NCI-H748 treated with DMSO at 0.1 percent for 48 hours (cell line): ENCODE data around the gene ARHGAP42.

Experiments used
- DNase-seq: peaks from one replicate; lab custom pipeline; 2025; lab: John Stamatoyannopoulos, UW

The ARHGAP42 gene

DNA sequence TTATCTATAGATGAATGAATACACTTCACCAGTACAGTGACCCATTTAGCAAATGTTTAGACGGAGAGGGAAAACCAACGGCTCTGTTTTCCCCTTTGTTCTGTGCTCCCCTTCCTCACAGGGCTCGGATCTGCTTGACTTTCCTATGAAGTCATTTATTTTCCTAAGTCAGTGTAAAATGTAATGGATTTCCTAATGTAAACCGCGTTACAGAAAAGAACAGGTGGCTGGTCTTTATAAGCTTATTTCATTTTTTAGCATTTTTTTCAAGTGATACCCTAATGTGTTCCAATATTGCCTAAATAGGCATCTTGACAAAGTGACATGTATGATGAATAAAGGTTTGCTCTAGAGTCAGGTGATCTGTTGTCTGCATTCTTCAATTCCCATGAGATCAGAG, 235.0 kb downstream of the ARHGAP42 start:
- no peak for DNase-seq

DNA sequence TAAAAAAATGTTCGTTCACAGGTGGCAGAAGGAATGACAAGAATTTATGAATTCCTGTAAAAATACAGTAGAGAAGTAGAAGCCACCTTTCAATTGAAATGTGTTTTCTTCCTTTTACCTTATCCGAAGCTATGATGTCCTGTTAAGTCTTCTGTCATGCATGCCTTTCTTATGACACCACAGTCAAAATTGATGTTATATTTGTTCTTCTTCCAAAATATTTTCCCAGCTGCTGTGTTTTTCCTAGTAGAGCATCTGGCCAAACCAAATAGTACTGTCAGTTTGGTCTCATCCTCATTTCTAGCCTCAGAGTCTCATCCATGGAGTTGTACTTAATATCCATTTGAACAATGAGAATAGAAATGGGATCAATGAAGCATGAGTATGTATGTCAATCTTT, 236.5 kb downstream of the ARHGAP42 start:
- DNase-seq, result no peak

DNA sequence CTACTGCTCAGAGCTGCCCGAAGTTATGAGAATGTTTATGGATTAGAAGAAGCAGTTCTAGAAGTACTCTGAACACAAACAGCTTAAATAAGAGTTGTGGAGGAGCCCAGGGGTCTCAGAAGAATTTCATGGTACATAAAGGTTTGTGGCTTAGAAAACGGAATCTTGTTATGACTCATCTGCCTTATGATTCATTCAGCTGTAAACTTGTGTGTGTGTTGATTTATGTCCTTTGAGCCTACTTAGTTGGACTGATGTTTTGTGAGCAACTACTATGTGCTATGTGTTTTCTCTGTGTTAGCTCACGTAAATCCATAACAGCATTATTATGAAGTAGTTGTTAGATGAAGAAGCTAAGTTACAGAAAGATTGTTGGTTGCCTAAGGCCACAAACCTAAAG, 238.8 kb downstream of the ARHGAP42 start:
- no peak for DNase-seq

DNA sequence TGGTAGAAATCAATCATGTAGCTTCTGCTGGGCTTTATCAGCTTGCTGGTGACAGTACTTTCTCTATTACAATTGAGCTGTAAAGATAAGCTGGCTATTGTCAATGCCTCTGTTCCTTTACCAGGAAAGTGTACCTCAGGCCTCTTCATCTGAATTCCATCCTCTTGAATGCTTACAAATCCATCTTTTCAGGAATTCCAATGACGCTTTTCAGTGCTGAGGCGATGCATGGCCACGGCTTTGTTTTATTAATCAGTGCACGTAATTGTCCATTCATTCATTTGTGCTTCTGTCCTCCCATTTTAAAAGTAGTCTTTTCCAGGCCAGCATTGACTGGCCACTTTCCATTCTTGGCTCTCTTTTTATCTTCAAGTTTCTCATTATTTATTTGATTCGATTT, 240.5 kb downstream of the ARHGAP42 start:
- DNase-seq, result no peak

DNA sequence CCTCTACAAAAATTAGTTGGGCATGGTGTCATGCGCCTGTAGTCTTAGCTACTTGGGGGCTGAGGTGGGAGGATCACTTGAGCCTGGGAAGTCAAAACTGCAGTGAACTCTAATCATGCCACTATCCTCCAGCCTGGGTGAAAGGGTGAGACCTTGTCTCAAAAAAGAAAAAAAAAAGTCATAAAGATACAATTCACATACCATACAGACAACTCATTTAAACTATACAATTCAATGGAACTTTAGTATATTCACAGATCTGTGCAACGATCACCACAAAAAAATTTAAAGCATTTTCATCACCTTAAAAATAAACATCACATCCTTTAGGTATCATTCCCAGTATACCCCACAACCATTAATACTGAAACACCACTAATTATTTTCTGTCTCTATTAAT, 241.3 kb downstream of the ARHGAP42 start:
- no peak for DNase-seq

DNA sequence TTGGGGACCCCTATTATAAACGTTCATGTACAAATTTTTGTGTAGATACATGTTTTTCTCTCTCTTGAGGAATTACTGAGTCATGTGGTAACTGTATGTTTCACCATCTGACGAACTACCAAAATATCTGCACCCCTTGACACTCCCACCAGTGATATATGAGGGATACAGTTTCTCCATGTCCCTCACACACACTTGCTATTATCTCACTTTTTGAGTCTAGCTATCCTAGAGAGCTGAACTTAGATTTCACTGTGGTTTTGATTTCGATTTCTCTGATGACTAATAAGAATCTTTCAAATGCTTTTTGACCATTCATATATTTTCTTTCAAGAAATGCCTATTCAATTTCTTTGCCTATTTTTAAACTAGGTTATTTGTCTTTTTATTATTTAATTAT, 242.3 kb downstream of the ARHGAP42 start:
- no peak for DNase-seq

DNA sequence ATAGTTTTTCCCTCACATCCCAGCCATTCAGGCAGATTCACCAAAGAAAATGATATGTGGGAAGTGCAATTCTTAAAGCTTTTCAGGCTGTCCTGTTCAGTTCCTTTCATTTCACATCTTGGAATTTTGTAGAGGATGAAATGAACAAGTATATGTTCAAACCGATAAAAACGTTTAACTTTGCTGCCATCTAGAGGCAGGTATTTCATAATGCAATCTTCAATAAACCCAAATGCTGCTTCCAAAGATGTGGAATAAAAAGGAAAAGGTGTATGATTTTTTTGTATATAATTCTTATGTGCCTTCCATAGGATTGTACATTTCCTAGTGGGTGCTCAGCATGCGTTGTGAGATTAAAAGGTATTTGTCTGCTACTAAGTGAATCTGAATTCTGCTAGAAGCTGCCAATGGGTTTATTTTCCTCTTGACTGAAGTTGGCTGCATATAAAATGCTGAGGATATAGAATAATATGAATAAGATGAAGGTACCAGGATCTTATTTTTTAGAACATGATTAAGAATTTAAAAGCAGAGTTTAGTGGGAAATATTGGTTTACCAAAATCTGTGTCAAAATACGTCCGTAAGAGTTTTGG, 243.2 kb downstream of the ARHGAP42 start:
- DNase-seq, result peak; percentile 16

DNA sequence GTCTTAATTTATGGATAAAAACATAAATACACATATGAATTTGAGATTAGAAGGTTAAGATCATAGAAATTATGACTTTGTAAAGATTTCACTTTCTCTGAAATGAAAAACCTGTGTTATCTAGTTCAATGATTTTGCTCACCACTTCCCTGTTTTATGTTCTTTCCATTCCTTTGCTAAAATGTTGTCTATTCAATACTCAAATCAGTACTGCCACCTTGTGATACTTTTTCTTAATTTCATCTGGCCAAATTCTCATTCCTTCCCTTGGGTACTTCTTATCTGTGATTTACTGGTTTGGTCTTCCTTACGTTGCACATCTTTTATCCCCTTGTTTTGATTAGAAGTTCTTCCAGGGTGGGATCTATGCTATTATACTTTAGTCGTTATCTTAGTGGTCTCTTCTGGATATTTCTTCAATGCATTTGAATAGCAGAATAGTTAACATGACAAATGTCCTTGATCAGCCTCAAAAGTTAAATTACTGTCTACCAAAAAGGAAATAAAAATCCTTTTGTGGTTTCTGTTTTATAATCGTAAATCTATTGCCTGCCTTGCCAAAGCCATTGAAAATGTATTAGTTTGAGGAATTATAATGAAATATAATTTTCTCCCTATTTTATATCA, 245.5 kb downstream of the ARHGAP42 start:
- DNase-seq, result peak; percentile 9

DNA sequence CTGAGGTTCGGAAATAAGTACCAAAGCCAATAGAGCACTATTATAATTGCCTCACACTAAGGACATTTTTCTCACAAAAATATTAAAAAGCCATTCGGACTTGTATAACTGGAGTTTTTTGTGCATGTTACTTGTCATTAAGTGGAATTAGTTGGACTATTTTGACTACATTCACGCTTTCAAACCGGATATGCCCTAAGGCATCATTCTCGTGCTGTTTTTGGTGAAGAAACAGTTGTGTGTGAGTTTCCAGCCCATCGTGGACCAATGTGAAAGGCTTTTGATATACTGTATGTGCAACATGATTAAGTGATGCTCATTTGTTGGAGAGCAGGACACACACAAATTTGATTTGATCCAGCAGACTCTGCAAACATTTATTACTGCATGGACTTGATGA, 249.7 kb downstream of the ARHGAP42 start:
- DNase-seq, result no peak

DNA sequence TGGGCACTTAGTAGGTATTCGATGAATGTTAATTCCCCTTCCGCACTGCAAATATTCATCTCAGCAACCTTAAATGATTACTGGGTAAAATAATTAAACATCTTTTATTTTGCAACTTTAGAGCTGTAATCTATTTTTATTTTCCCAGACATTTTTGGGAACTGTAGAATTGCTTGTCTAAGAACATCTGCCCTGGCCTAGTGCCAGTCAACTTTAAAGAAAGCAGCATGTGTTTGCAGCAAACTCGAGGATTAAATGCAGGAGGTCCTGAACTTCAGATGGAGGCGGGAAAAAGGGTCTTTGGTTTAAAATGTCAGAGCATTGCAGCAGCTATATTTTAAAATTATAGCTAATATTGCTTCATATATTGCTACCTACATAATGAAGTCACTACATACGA, 252.5 kb downstream of the ARHGAP42 start:
- DNase-seq, result no peak

DNA sequence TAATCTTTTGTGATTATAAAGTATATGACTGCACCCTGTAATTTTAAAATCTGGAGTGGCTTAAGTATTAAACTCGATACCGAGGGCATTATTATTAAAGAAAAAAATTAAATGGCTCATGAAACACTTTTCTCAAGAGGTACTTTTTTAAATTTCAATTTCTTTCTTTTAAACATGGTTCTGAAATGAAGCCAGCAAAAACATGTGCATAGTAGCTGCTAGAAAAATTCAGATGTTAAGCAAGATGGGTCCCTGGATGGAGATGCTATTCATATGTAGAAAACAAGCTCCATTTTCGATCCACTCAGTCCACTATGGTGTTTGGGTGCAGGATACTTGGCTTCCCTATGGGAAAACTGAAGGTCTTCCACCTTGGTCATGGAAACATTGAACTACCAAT, 253.0 kb downstream of the ARHGAP42 start:
- DNase-seq, result no peak

DNA sequence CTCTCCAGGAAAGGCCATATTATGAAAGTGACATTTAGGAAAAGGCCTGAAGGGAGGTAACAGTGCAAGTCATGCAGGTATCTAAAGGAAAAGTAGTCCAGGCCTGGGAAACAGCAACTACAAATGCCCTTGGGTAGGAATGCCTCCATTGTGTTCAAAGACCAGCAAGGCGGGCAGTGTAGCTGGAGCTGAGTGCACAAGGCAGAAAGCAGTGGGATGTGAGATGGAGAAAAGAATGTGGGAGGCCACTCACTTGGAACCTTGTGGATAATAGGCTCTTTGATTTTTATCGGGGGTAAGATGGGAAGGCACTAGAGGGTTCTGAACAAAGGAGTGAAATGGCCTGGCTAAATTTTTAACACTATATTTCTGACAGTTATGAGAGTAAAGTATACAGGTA, 253.9 kb downstream of the ARHGAP42 start:
- DNase-seq, result no peak

DNA sequence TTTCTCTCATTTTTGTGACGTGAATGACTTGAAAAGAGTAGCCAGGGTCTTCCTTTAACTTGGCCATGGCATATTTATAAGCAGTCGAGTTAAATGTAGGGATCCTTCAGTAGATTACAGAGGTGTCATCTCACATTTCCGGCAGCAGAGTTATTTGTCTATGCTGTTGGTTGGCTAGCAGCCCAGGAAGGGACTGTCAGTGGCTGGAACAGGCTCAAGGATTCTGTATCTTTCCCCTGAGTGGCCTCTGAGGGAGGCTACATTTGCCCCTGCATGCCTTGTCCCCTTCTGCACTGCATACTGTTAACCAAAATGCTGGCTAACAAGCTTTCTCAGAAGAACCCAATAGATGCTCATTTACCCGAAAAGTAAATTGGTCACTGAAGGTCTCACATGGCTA, 254.9 kb downstream of the ARHGAP42 start:
- no peak for DNase-seq

DNA sequence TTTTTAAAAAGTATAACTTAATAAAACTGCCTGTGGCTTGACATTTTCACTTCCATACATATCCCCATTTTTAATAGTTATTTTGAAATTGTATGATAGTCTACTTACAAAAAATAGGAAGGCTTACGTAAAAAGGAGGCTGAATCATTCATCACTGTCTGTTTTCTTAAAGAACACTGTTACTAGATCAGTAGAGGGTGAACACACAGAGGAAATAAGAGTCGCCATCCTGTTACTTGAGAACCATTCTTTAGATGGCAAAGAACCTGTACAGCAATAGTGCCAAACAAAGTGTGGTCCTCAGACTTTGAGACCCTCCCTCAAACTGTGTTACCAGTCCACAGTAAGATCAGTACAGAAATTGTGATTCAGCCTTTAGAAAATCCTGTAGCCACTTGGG, 261.8 kb downstream of the ARHGAP42 start:
- no peak for DNase-seq

DNA sequence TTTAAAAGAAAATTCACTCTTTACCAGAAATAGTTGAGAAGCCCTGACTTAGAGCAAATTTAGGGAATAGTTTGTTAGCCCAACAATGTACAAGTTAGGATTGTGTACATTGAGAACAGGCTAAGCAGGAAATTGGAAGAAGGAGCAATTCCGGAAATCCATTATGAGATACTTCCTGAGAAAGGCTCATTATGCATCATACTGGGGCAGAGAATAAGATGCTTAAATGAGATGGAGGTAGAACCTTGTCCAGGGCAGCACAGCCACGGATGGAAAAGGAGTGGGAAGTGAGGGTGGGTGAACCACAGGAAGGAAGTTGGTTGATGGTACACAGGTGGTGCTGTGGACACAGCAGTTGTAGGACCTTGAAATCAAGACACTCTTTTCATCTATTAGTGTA, 262.4 kb downstream of the ARHGAP42 start:
- no peak for DNase-seq

DNA sequence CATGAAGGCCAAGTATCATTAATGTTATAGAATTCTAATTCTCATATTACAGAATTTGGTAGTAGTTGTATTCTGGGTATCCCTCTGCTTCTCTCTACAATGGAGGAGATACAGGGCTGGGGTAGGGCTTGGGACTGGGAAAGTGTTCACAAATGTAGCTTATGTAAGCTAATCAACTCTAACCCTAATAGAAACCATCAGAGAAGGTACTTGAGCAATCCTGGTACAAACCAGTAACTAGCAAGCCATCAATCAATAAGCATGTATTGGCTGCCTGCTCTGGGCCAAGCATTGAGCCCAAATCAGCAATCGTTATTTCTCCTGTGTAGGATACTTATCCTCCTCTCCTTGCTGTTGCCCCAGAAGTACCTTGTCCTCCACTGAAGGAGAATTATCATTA, 268.2 kb downstream of the ARHGAP42 start:
- no peak for DNase-seq

DNA sequence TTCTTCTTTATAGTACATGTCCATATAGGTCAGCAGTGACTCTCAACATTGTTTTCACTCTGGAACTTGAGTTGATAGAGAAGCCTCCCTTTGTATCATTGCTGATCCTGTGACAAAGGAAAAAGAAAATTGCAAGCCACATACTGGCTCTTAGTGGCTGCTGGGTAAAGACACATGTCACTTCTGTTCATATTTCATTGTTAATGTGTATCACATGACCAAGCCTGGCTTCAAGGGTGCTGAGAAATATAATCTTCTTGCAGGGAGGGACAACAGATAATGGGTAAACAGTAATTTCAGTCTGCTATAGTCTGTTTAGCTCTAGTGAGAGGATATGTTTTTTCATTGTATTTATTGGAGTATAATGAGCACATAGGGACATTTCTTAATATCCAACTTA, 269.3 kb downstream of the ARHGAP42 start:
- DNase-seq, result no peak

DNA sequence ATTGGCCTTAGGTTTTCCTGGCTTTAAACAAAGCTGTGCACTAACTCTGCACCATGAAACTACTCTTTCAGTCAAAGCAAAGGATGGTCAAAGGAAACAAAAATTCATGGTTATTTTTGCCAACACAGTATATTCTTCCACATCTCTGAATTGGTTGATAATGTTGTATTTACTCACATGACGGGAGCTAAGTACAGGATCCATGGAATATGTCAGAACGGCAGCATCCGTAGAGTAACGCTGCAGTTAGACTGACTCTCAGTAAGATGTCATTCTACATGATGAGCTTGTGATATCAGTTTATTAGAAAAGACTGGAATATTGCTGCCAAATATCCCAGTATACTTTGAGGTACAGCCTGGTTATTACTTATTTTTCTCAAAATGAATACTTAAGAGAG, 270.4 kb downstream of the ARHGAP42 start:
- DNase-seq, result no peak

DNA sequence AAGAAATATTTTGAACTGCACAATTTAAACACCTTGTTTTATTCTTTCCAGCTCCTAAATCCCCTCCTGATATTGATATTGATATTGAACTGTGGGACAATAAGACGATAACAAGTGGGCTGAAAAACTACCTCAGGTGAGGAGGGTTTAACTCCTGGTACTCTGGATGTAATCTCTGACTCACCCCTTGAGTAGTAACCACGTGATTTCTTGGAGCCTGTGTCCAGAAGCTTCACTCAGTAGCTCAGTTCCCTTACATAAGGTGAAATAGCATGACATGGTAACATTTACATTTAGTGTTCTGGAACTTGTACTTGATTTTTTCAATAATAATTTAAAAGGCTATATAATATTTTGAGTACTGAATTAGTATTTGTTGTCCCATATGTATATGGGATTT, 274.5 kb downstream of the ARHGAP42 start:
- no peak for DNase-seq

DNA sequence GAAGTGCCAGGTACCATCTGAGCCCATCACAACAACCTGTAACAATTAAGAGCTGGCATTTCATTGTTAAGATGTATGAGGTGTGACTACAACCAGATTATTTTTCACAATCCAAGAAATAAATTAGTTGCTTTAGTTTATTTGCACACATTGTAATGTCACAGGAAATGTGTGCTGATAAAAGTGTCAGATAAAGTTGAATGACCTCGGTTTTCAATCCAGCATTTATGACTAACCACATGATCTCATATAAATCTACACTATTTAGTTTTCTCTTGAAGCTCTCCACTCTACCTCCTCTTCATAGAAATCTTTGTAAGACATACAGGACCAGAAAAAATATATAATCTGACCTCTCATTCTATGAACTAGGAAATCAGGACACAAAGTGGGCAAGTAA, 276.3 kb downstream of the ARHGAP42 start:
- DNase-seq, result no peak

DNA sequence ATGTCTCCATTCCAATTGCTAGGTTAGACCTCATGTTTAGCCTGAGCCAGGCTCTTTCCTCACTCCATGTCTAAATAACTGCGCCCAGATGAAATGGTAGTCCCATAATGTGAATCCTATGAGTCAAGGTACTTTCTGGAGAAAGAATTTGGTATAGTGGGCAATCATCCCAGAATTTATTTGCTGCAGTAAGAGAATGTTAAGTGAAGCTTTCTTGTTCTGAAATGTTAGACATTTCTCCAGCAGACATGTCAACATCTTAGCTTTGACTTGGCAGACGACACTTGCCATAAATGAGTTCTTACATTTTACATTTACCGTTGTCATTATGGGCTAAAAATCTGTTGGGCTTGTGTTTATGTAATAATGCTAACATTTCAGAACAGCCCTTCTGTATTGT, 277.3 kb downstream of the ARHGAP42 start:
- DNase-seq, result no peak

DNA sequence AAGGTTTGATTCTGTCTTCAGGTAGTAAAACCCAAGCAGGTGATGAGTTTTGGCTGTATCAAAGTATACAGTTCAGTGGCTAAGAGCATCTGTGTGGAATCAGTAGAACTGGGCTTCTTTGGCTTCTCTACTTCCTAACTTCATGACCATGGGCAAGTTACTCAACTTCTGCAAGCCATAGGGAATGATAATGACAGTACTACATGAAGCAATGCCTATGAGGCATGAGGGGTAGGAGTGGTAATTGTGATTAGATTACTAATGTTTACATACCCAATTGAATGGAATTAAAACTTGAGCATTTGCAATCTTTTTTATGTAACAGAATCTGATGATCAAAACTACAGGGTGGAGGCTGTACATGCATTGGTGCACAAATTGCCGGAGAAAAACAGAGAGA, 278.3 kb downstream of the ARHGAP42 start:
- DNase-seq, result no peak

DNA sequence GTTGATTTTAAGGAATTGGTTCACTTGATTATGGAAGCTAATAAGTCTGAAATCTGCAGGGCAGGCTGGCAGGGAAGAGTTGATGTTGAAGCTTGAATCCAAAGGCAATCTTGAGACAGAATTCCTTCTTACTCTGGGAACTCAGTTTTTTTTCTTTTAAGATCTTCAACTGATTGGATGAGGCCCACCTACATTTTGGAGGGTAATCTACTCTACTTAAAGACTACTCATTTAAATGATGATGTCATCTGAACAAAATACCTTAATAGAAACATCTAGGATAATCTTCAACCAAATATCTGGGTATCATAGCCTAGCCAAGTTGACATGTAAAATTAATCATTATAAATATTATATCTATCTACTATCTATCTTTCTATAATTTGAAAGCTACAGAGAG, 279.3 kb downstream of the ARHGAP42 start:
- no peak for DNase-seq

DNA sequence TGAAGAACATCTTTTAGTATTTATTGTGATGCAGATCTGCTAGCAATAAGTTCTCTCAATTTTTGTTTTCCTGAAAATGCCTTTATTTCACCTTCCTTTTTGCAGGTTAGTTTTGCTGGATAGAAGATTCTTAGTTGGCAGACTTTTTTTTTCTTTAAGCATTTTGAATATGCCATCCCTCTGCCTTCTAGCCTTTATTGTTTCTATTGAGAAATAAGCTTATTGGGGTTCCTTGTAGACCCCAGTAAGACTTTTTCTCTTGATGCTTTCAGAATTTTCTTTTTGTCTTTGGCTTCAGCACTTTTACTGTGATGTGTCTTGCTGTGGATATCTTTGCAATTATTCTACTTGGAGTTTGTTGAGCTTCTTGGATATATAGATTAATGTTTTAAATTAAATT, 281.9 kb downstream of the ARHGAP42 start:
- no peak for DNase-seq
